ENCODE measurements around the gene ADAM10. TPM values are rescaled to one million over a fixed set of nuclear protein-coding genes. Genes with fewer than 3 reads are reported as not detected.

Gene ADAM10
- total RNA-seq, 1 donor from 2014 or later: 48.1 TPM

- Histone ChIP-seq H3K4me3 (no peak overlapping the region), H3K4me1 (no peaks in the 10 kb centered on the region), H3K9me3 (no peaks in the 10 kb centered on the region), H3K27me3 (no peaks in the 10 kb centered on the region), H3K27ac (no peak overlapping the region), H3K36me3 (no peaks in the 10 kb centered on the region)
- intact Hi-C loops (cut with DNase I): no loop called here
- TF ChIP-seq, protein P1, sequence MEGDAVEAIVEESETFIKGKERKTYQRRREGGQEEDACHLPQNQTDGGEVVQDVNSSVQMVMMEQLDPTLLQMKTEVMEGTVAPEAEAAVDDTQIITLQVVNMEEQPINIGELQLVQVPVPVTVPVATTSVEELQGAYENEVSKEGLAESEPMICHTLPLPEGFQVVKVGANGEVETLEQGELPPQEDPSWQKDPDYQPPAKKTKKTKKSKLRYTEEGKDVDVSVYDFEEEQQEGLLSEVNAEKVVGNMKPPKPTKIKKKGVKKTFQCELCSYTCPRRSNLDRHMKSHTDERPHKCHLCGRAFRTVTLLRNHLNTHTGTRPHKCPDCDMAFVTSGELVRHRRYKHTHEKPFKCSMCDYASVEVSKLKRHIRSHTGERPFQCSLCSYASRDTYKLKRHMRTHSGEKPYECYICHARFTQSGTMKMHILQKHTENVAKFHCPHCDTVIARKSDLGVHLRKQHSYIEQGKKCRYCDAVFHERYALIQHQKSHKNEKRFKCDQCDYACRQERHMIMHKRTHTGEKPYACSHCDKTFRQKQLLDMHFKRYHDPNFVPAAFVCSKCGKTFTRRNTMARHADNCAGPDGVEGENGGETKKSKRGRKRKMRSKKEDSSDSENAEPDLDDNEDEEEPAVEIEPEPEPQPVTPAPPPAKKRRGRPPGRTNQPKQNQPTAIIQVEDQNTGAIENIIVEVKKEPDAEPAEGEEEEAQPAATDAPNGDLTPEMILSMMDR (IDR thresholded peaks at IDR 0.05): no peak
- TF ChIP-seq POLR2A (IDR thresholded peaks at IDR 0.05): no peak
- TF ChIP-seq POLR2AphosphoS5 (IDR thresholded peaks at IDR 0.05; ENCODE audit: insufficient read depth in 1 of 2, low read depth in 1 of 2): no peak
- no peak for DNase-seq (ENCODE audit: extremely low spot score in 2 of 2)
These were observed 44.4 kb downstream of the ADAM10 start for GRCh38 chr15:58705105-58705504.

DNA sequence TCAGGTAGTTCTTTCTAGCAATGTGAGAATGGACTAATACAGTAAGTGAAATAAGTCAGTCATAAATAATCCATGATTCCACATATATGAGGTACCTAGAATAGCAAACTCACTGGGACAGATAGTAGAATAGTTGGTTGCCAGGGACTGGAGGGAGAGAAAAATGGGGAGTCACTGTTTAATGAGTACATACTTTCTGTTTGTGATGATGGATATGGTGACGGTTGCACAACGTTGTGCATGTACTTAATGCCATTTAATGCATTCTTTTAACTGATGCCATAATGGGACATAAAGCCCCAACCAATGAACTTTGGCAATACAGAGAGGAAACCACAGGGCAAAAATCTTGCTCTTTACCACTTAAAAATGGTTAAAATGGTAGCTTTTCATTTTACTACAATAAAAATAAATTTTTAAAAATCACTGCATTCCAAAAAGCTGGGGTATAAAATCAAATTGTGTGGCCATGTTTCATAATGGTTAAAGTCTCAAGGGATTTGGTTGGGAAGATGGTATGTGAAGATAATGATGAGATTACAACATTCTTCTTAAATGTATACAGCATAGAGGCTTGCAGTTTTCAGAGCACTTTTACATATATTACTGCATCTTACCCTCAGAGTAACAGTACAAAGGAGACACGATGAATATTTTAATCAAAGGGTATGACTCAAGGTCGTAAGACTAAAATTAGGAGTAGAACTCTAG lies 45.2 kb downstream of the ADAM10 start:
- no peaks in the 10 kb centered on the region for H3K9me3 ChIP-seq
- H3K4me1 ChIP-seq: no peaks in the 10 kb centered on the region
- no peaks in the 10 kb centered on the region for H3K36me3 ChIP-seq
- TF ChIP-seq, protein P1 (IDR thresholded peaks at IDR 0.05): no peak
- no peak overlapping the region for H3K27ac ChIP-seq
- H3K4me3 ChIP-seq: no peak overlapping the region
- no peaks in the 10 kb centered on the region for H3K27me3 ChIP-seq
- intact Hi-C loops (cut with DNase I): no loop called here
- DNase-seq (ENCODE audit: extremely low spot score in 2 of 2): no peak

DNA sequence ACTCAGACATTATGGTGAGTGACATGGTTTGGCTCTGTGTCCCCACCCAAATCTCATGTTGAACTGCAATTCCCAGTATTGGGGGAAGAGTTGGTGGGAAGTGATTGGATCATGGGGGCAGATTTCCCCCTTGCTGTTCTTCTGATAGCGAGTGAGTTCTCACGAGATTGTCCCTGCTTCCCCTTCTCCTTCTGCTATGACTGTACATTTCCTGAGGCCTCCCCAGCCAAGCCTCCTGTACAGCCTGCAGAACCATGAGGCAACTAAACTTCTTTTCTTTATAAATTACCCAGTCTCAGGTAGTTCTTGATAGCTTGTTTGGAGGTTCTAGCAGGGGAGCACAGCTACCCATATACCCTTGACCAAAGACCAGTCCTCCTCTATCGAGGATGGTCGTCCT lies 45.9 kb downstream of the ADAM10 start:
- no peaks in the 10 kb centered on the region for H3K27me3 ChIP-seq
- no peak for TF ChIP-seq POLR2A (IDR thresholded peaks at IDR 0.05)
- no peak overlapping the region for H3K27ac ChIP-seq
- no peaks in the 10 kb centered on the region for H3K36me3 ChIP-seq
- intact Hi-C loops (cut with DNase I): no loop called here
- no peak overlapping the region for H3K4me3 ChIP-seq
- DNase-seq (ENCODE audit: extremely low spot score in 2 of 2): no peak
- H3K9me3 ChIP-seq: no peaks in the 10 kb centered on the region
- H3K4me1 ChIP-seq: no peaks in the 10 kb centered on the region

DNA sequence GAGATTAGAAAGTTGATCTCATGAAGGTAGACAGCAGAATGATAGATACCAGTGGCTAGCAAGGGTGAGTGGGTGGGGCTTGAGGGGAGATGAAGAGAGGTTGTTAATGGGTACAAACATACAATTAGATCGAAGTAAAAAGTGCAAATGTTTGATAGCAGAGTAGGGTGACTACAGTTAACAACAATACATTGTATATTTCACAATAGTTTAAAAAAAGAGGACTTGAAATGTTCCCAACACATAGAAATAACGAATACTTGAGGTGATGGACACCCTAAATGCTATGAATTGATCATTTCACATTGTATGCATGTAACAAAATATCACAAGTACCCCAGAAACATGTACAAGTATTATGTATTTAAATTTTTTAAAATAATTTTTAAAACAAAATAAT lies 47.3 kb downstream of the ADAM10 start:
- intact Hi-C loops (cut with DNase I): no loop called here
- H3K9me3 ChIP-seq: no peaks in the 10 kb centered on the region
- no peaks in the 10 kb centered on the region for H3K4me1 ChIP-seq
- H3K36me3 ChIP-seq: no peaks in the 10 kb centered on the region
- no peaks in the 10 kb centered on the region for H3K27me3 ChIP-seq
- TF ChIP-seq, protein P1 (IDR thresholded peaks at IDR 0.05): no peak
- TF ChIP-seq POLR2A (IDR thresholded peaks at IDR 0.05) (no peak), POLR2AphosphoS5 (IDR thresholded peaks at IDR 0.05; ENCODE audit: insufficient read depth in 1 of 2, low read depth in 1 of 2) (no peak)
- DNase-seq (ENCODE audit: extremely low spot score in 2 of 2): no peak
- H3K4me3 ChIP-seq: no peak overlapping the region
- H3K27ac ChIP-seq: no peak overlapping the region

DNA sequence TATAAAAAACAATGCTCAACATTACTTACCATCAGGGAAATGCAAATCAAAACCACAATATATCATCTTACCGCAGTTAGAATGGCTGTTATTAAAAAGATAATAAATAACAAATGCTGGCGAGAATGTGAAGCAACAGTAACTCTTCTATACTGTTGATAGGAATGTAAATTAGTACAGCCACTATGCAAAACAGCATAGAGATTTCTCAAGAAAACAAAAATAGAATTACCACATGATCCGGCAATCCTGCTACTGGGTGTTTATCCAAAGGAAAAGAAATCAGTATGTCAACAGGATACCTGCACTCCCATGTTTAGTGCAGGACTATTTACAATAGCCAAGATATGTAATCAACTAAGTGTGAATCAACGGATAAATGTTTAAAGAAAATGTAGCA lies 48.1 kb downstream of the ADAM10 start:
- intact Hi-C loops (cut with DNase I): no loop called here
- H3K4me1 ChIP-seq: no peaks in the 10 kb centered on the region
- H3K36me3 ChIP-seq: no peaks in the 10 kb centered on the region
- no peak overlapping the region for H3K27ac ChIP-seq
- TF ChIP-seq, protein P1 (IDR thresholded peaks at IDR 0.05): no peak
- TF ChIP-seq POLR2A (IDR thresholded peaks at IDR 0.05) (no peak), POLR2AphosphoS5 (IDR thresholded peaks at IDR 0.05; ENCODE audit: insufficient read depth in 1 of 2, low read depth in 1 of 2) (no peak)
- no peak overlapping the region for H3K4me3 ChIP-seq
- no peaks in the 10 kb centered on the region for H3K9me3 ChIP-seq
- no peaks in the 10 kb centered on the region for H3K27me3 ChIP-seq
- no peak for DNase-seq (ENCODE audit: extremely low spot score in 2 of 2)
